ENCODE results near the gene LCA5L.

- TF ChIP-seq EZH2 (IDR thresholded peaks at IDR 0.05) (no peak), POLR2AphosphoS5 (IDR thresholded peaks at IDR 0.05; ENCODE audit: borderline replicate concordance, low read depth, low read length) (no peak), FOXP2 (optimal IDR thresholded peaks at IDR 0.05; ENCODE audit: control extremely low read depth, extremely low read length, insufficient read depth) (no peak)
Observed at GRCh38 chr21:39451332-39452206, 6.0 kb upstream of the LCA5L start, which contains the start of gene SH3BGR.
